ENCODE data around the gene JKAMP. TPM values are rescaled to one million over a fixed set of nuclear protein-coding genes. Genes with fewer than 3 reads are reported as not detected.

JKAMP gene
- total and polyA plus RNA-seq, 3 donors from 2014 or later = 76.7 to 87.2 (median 81.4) TPM

GRCh38 chr14:59464486-59465315 is 19.6 kb upstream of the JKAMP start:
- Histone ChIP-seq H3K27ac (peak overlapping the region; percentile 74 to 80), H3K27me3 (no peaks in the 10 kb centered on the region), H3K9me3 (no peaks in the 10 kb centered on the region), H3K4me1 (peaks cover 5% of the 10 kb centered on the region), H3K4me3 (peak overlapping the region; percentile 59 to 76), H3K36me3 (ENCODE audit: low read depth, missing control alignments) (no peaks in the 10 kb centered on the region)
- intact Hi-C loops (cut with DNase I; ENCODE audit: low total_unique reads) = no loop called here
- no peak for TF ChIP-seq CTCF (IDR thresholded peaks at IDR 0.05)
- no peak for TF ChIP-seq POLR2A (IDR thresholded peaks at IDR 0.05)
- DNase-seq = peak; percentile 71
- WGBS, 2 donors = 0 to 1% methylated on average over 17 to 53 of the region's 105 CpGs

GRCh38 chr14:59465316-59466135 is 18.8 kb upstream of the JKAMP start, which contains the start of gene GPR135:
GPR135 (minus strand) TSS chr14:59465380; CDS start chr14:59465226, 154 bp downstream.
- H3K27ac ChIP-seq = peak within 1 kb of the TSS; percentile 74 to 80
- no peaks in the 10 kb centered on the region for H3K27me3 ChIP-seq
- H3K4me3 ChIP-seq = peak within 1 kb of the TSS; percentile 59 to 76
- no peaks in the 10 kb centered on the region for H3K36me3 ChIP-seq (ENCODE audit: low read depth, missing control alignments)
- H3K9me3 ChIP-seq = no peaks in the 10 kb centered on the region
- TF ChIP-seq POLR2A (IDR thresholded peaks at IDR 0.05) = no peak
- TF ChIP-seq CTCF (IDR thresholded peaks at IDR 0.05) = no peak
- intact Hi-C loops (cut with DNase I; ENCODE audit: low total_unique reads) = no loop called here
- DNase-seq = peak; percentile 72
- 23 to 41% methylated on average over 12 to 25 of the region's 40 CpGs for WGBS, 2 donors
- H3K4me1 ChIP-seq = peaks cover 5% of the 10 kb centered on the region

- intact Hi-C loops (cut with DNase I; ENCODE audit: low total_unique reads) = no loop called here
- no peak overlapping the region for H3K27ac ChIP-seq
- H3K27me3 ChIP-seq = no peaks in the 10 kb centered on the region
- DNase-seq = no peak
- 69 to 73% methylated on average over 1 of the region's 1 CpG for WGBS, 2 donors
- no peaks in the 10 kb centered on the region for H3K9me3 ChIP-seq
- H3K4me3 ChIP-seq = no peak overlapping the region
- TF ChIP-seq CTCF (IDR thresholded peaks at IDR 0.05) (no peak), POLR2A (IDR thresholded peaks at IDR 0.05) (no peak)
- H3K36me3 ChIP-seq (ENCODE audit: low read depth, missing control alignments) = no peaks in the 10 kb centered on the region
- H3K4me1 ChIP-seq = no peaks in the 10 kb centered on the region
These were observed 10.1 kb upstream of the JKAMP start for GRCh38 chr14:59474172-59474571.

- no peak for DNase-seq
- Histone ChIP-seq H3K9me3 (no peaks in the 10 kb centered on the region), H3K27ac (no peak overlapping the region), H3K4me1 (peaks cover 5% of the 10 kb centered on the region), H3K4me3 (no peak overlapping the region), H3K36me3 (ENCODE audit: low read depth, missing control alignments) (no peaks in the 10 kb centered on the region), H3K27me3 (no peaks in the 10 kb centered on the region)
- intact Hi-C loops (cut with DNase I; ENCODE audit: low total_unique reads) = no loop called here
- TF ChIP-seq CTCF (IDR thresholded peaks at IDR 0.05) (no peak), POLR2A (IDR thresholded peaks at IDR 0.05) (no peak)
- 96 to 100% methylated on average over 1 of the region's 1 CpG for WGBS, 2 donors
These were observed 8.6 kb upstream of the JKAMP start for GRCh38 chr14:59475709-59476108.
